Body of pancreas (tissue), 4 donors: ENCODE data around the gene TNFAIP8L1. TPM values are rescaled to one million over a fixed set of nuclear protein-coding genes. Genes with fewer than 3 reads are reported as not detected.
"Not testable (repeated sequence)": the region's sequence is repeated elsewhere in the genome, so short reads cannot be mapped to it uniquely, and the experiment has no call there.

ENCODE experiments used
- ATAC-seq: fragments of 150-250 bp; one replicate; pipeline ENCODE4 v1.9.1; 2016
- DNase-seq, 4 donors: peaks; one replicate each; pipeline ENCODE4 v3.0.0-alpha.2; 2019
- H3K27ac ChIP-seq, 4 donors: fragments of 200-600 bp; sonication (generic); 1 replicate in 3 of 4; 2 replicates in 1 of 4; pipeline versions ENCODE4 v1.5.1 to v1.6.1; 2016 to 2019; ENCODE audit warnings: mild to moderate bottlenecking in 1 of 4, mixed read lengths in 1 of 4, moderate library complexity in 1 of 4
- H3K27me3 ChIP-seq, 2 donors: fragments of 200-600 bp; sonication (generic); one replicate each; pipeline ENCODE4 v1.6.0; 2016; ENCODE audit warnings: mild to moderate bottlenecking in 1 of 2
- H3K36me3 ChIP-seq, 2 donors: fragments of 200-600 bp; sonication (generic); replicated peaks in 1 of 2; 2 replicates each; pipeline ENCODE4 v1.5.1; 2016; ENCODE audit warnings: low read depth in 2 of 2; ENCODE audit not compliant: insufficient read depth in 1 of 2
- H3K4me1 ChIP-seq: fragments of 200-600 bp; sonication (generic); one replicate; pipeline ENCODE4 v1.6.0; 2016
- H3K4me3 ChIP-seq, 2 donors: fragments of 200-600 bp; sonication (generic); 1 replicate in 1 of 2; 2 replicates in 1 of 2; pipeline ENCODE4 v1.5.1; 2016 to 2019
- H3K9me3 ChIP-seq, 3 donors: fragments of 200-600 bp; sonication (generic); 1 replicate in 2 of 3; 2 replicates in 1 of 3; pipeline ENCODE4 v1.5.1; 2016
- POLR2A ChIP-seq, 3 donors: fragments of 450-650 bp; IDR thresholded peaks; one replicate each; pipeline ENCODE4 v1.6.1; 2016; ENCODE audit warnings: antibody characterized with exemption in 3 of 3, mild to moderate bottlenecking in 2 of 3
- WGBS, 2 donors: methylation state at CpG; one replicate each; pipeline ENCODE4 v1.1.5; 2017; 5-methylcytosine and 5-hydroxymethylcytosine counted together
- intact Hi-C: fragments of 100-400 bp; cut with DNase I; formaldehyde crosslinking; loops from one replicate; pipeline ENCODE4 v1.15.1; 2023
- total RNA-seq, 2 donors: library from RNA; depleted of rRNA; stranded (reverse); fragments of >200 nt; gene quantifications; one replicate each; pipeline ENCODE4 v1.1.0, GENCODE V29; 2016
- TF ChIP-seq, protein P1 (sequence below), 7 experiments: fragments of 450-650 bp in 4 of 7; fragments of 200-600 bp in 3 of 7; sonication (generic) in 3 of 7; IDR thresholded peaks; one replicate each; pipeline ENCODE4 v1.5.1; 2016 to 2019; ENCODE audit warnings: antibody characterized with exemption in 7 of 7

The TNFAIP8L1 gene
- total RNA-seq, 2 donors from 2014 or later, result 3.4 to 5.3 TPM

DNA sequence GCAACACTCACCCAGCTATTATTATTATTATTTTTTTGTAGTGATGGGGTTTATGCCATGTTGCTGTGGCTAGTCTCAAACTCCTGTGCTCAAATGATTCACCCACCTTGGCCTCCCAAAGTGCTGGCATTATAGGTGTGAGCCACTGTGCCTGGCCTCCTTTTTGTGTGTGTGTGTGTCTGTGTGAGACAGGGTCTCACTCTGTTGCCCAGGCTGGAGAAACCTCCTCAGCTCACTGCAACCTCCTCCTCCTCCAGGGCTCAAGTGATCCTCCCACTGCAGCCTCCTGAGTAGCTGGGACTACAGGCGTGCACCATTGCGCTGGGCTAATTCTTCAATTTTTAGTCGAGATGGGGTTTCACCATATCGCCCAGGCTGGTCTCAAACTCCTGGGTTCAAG, 34.4 kb downstream of the TNFAIP8L1 start:
- no peaks in the 10 kb centered on the region for H3K27me3 ChIP-seq
- no peak for TF ChIP-seq POLR2A (IDR thresholded peaks at IDR 0.05)
- TF ChIP-seq, protein P1, sequence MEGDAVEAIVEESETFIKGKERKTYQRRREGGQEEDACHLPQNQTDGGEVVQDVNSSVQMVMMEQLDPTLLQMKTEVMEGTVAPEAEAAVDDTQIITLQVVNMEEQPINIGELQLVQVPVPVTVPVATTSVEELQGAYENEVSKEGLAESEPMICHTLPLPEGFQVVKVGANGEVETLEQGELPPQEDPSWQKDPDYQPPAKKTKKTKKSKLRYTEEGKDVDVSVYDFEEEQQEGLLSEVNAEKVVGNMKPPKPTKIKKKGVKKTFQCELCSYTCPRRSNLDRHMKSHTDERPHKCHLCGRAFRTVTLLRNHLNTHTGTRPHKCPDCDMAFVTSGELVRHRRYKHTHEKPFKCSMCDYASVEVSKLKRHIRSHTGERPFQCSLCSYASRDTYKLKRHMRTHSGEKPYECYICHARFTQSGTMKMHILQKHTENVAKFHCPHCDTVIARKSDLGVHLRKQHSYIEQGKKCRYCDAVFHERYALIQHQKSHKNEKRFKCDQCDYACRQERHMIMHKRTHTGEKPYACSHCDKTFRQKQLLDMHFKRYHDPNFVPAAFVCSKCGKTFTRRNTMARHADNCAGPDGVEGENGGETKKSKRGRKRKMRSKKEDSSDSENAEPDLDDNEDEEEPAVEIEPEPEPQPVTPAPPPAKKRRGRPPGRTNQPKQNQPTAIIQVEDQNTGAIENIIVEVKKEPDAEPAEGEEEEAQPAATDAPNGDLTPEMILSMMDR (IDR thresholded peaks at IDR 0.05), result no peak
- H3K36me3 ChIP-seq, result peaks cover 0 to 3% of the 10 kb centered on the region in 2 donors
- H3K27ac ChIP-seq, result no peak overlapping the region
- DNase-seq, result no peak
- H3K4me3 ChIP-seq, result no peak overlapping the region
- ATAC-seq, result no peak
- H3K4me1 ChIP-seq, result peaks cover 19% of the 10 kb centered on the region
- WGBS, 2 donors, result 87 to 88% methylated on average over 4 of the region's 4 CpGs
- intact Hi-C loops, result no loop called here
- no peaks in the 10 kb centered on the region for H3K9me3 ChIP-seq

DNA sequence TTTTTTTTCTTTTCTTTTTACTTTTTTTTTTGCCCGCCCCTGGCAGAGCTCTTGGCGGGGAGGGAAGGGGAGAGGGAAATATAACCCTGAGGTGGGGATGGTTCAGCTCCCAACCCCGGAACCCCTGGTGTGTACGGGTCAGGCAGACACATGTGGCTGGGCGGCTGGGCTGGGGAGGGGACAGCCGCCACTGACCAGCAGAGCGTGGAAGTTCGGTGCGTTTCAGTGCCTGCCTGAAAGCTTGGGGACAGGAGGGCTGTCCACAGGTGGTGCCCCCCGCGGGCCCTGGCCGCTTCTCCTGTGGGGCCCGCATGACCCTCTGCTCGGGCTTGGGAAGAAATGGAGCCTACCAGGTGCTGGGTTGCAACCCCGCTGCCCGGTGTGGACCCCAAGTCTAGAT, 36.0 kb downstream of the TNFAIP8L1 start:
- no peak overlapping the region for H3K27ac ChIP-seq
- H3K27me3 ChIP-seq, result no peaks in the 10 kb centered on the region
- 89 to 98% methylated on average over 15 to 16 of the region's 16 CpGs for WGBS, 2 donors
- DNase-seq (no peak), ATAC-seq (no peak)
- H3K9me3 ChIP-seq, result no peaks in the 10 kb centered on the region
- peaks cover 0 to 3% of the 10 kb centered on the region in 2 donors for H3K36me3 ChIP-seq
- H3K4me3 ChIP-seq, result no peak overlapping the region
- no peak for TF ChIP-seq POLR2A (IDR thresholded peaks at IDR 0.05)
- TF ChIP-seq, protein P1 (IDR thresholded peaks at IDR 0.05), result no peak
- intact Hi-C loops, result no loop called here
- peaks cover 12% of the 10 kb centered on the region for H3K4me1 ChIP-seq

DNA sequence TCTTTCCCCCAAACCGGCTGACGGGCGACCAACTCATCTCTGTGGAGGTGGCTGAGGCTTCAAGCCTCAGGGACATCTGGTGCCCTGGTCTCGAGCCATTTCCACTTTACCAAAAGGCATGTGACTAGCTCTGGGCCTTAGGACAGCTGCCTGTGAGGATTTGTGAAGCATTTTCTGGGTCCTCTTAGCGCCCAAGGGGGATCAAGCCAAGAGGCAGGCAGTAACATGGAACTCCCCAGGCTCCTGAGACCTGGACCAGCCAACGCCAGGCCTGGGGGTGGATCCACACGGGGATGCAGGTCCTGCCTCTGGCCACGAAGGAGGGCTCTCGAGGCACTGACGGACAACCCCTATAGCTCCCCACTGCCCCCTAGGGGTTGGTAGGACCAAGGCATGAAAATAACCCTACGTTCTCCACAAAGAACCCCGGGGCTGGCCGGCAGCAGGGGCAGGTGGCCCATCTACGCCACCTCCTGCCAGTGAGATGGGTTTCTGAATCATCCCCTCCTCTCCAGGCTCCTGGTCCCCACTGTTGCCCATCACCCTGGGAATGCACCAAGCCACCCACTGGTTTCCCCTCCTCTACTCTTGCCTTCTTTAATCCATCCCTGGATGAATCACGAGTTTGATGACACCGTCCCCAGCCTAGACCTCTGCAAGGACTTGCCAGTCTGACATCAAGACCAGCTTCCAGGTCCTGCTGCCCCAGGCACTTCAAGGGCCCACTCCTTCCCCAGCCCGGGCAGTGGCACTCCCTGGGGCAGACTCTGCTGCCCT, 37.8 kb downstream of the TNFAIP8L1 start:
- no peak for TF ChIP-seq POLR2A (IDR thresholded peaks at IDR 0.05)
- TF ChIP-seq, protein P1 (IDR thresholded peaks at IDR 0.05), result peak in 6 of 7 experiments; percentile 19 to 44 (median 34)
- DNase-seq (peak; percentile 36 to 62 (median 50)), ATAC-seq (peak; percentile 52)
- intact Hi-C loops, result no loop called here
- H3K27me3 ChIP-seq, result no peaks in the 10 kb centered on the region
- H3K9me3 ChIP-seq, result no peaks in the 10 kb centered on the region
- H3K27ac ChIP-seq, result no peak overlapping the region
- no peak overlapping the region for H3K4me3 ChIP-seq
- no peaks in the 10 kb centered on the region for H3K4me1 ChIP-seq
- WGBS, 2 donors, result 74 to 85% methylated on average over 12 to 17 of the region's 17 CpGs
- peaks cover 0 to 3% of the 10 kb centered on the region in 2 donors for H3K36me3 ChIP-seq

DNA sequence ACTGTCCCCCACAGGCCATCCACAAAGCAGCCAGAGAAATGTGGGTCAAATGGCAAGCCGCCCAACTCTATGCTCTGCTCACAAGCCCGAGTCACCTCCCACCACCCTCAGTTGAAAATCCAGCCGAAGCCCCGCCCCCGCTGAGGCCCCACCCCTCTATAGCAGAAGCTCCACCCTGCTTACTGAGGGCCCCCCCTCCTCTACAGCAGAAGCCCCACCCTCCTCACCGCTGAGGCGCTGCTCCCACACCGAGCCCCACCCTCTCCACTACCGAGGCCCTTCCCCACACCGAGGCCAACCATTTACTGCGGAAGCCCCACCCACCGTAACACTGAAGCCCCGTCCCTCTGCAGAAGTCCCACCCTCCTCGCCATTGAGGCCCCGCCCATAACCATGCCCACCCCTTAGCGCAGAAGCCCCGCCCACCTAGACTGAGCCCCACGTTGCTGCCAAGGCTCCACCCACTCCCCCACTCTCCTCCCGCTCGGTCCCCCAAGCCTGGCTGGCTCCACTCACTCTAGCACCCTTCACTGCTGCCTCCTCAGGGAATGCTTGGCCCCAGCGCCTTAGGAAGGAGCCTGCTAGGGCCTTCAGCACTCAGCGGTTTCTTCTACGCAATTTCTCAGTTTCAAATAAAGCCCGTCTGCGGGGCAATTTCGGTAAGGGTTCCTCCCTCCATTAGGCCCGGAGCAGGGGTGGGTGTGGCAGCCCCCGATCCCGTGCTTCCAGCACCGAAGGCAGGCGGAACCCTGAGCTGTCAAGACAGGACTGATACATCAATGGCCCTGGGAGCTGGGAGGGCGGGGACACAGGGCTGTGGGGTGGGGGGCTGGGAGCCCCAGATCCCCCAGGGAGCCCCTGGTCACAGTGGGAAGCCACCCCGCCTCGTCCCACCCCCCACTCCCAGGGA, 39.8 kb downstream of the TNFAIP8L1 start:
- Histone ChIP-seq H3K27me3 (no peaks in the 10 kb centered on the region), H3K9me3 (no peaks in the 10 kb centered on the region), H3K4me1 (no peaks in the 10 kb centered on the region), H3K4me3 (no peak overlapping the region), H3K36me3 (peaks cover 0 to 14% of the 10 kb centered on the region in 2 donors), H3K27ac (no peak overlapping the region)
- DNase-seq, result no peak
- ATAC-seq, result no peak
- 87 to 94% methylated on average over 27 to 34 of the region's 34 CpGs for WGBS, 2 donors
- TF ChIP-seq, protein P1 (IDR thresholded peaks at IDR 0.05), result no peak
- TF ChIP-seq POLR2A (IDR thresholded peaks at IDR 0.05), result no peak
- intact Hi-C loops, result no loop called here

DNA sequence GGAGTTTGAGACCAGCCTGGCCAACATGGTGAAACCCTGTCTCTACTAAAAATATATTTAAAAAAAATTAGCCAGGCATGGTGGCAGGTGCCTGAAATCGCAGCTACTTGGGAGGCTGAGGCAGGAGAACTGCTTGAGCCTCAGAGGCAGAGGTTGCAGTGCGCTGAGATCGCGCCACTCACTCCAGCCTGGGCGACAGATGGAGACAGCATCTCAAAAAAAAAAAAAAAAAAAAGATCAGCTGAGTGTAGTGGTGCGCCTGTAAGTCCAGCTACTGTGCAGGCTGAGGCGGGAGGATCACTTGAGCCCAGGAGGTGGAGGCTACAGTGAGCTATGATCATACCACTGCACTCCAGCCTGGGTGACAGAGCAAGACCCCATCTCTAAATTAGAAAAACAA, 40.7 kb downstream of the TNFAIP8L1 start:
- intact Hi-C loops, H3K9me3 ChIP-seq, H3K4me1 ChIP-seq, H3K27ac ChIP-seq, H3K4me3 ChIP-seq, DNase-seq, H3K27me3 ChIP-seq, ATAC-seq: not testable (repeated sequence)
- peaks cover under 1 to 16% of the 10 kb centered on the region in 2 donors for H3K36me3 ChIP-seq
- WGBS, 2 donors, result 94 to 99% methylated on average over 7 of the region's 7 CpGs
